GM06990 (cell line): ENCODE measurements around the gene WDR35.
A peak's percentile ranks its signal among the peaks of the same experiment; 100 is the strongest.
"Not testable (repeated sequence)": the region's sequence is repeated elsewhere in the genome, so short reads cannot be mapped to it uniquely, and the experiment has no call there.

Source experiments
- DNase-seq: peaks from one replicate; pipeline ENCODE4 v3.0.0-alpha.2; 2011; ENCODE audit not compliant: insufficient read length; ENCODE audit errors: extremely low read depth
- H3K27me3 ChIP-seq: replicated peaks from 2 replicates; pipeline ENCODE4 v1.6.0; 2011; ENCODE audit warnings: low read length; ENCODE audit not compliant: control insufficient read depth, insufficient read depth
- H3K36me3 ChIP-seq: 2 replicates; pipeline ENCODE4 v1.5.1; 2011; ENCODE audit warnings: low read length; ENCODE audit not compliant: control insufficient read depth, insufficient read depth
- H3K4me3 ChIP-seq: replicated peaks from 2 replicates; pipeline ENCODE4 v1.5.1; 2011; ENCODE audit warnings: low read depth, mild to moderate bottlenecking, control low read depth, low read length
- TF ChIP-seq, protein P1 (sequence below): IDR thresholded peaks from 2 replicates; pipeline ENCODE4 v1.5.1; 2011; ENCODE audit warnings: low read length, control low read depth, mild to moderate bottlenecking, inconsistent platforms; ENCODE audit not compliant: insufficient read depth, poor library complexity, severe bottlenecking

WDR35 gene

GRCh38 chr2:19894134-19894792 lies 95.6 kb downstream of the WDR35 start:
- TF ChIP-seq, protein P1, sequence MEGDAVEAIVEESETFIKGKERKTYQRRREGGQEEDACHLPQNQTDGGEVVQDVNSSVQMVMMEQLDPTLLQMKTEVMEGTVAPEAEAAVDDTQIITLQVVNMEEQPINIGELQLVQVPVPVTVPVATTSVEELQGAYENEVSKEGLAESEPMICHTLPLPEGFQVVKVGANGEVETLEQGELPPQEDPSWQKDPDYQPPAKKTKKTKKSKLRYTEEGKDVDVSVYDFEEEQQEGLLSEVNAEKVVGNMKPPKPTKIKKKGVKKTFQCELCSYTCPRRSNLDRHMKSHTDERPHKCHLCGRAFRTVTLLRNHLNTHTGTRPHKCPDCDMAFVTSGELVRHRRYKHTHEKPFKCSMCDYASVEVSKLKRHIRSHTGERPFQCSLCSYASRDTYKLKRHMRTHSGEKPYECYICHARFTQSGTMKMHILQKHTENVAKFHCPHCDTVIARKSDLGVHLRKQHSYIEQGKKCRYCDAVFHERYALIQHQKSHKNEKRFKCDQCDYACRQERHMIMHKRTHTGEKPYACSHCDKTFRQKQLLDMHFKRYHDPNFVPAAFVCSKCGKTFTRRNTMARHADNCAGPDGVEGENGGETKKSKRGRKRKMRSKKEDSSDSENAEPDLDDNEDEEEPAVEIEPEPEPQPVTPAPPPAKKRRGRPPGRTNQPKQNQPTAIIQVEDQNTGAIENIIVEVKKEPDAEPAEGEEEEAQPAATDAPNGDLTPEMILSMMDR = no peak
- peak overlapping the region; percentile 4 for H3K4me3 ChIP-seq
- H3K36me3 ChIP-seq = no peaks in the 10 kb centered on the region; the same call in 1 of the 2 replicates
- DNase-seq = no peak
- no peaks in the 10 kb centered on the region for H3K27me3 ChIP-seq

- DNase-seq = peak; percentile 36
- H3K4me3 ChIP-seq = no peak overlapping the region
- no peaks in the 10 kb centered on the region for H3K27me3 ChIP-seq
- H3K36me3 ChIP-seq = no peaks in the 10 kb centered on the region; the same call in 1 of the 2 replicates
- TF ChIP-seq, protein P1 = no peak
Observed at GRCh38 chr2:19893520-19894133, 96.3 kb downstream of the WDR35 start.

DNA sequence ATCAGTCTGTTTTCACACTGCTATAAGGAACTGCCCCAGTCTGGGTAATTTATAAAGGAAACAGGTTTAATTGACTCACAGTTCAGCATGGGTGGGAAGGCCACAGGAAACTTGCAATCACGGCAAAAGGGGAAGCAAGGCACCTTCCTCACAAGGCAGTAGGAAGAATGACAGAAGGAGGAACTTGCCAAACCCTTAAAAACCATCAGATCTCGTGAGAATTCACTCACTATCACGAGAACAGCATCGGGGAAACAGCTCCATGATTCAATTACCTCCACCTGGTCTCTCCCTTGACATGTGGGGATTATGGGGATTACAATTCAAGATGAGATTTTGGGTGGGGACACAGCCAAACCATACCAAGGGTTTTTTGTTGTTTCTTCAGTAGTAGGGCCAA lies 97.9 kb downstream of the WDR35 start:
- not testable (repeated sequence) for H3K27me3 ChIP-seq, DNase-seq, H3K4me3 ChIP-seq, H3K36me3 ChIP-seq

DNA sequence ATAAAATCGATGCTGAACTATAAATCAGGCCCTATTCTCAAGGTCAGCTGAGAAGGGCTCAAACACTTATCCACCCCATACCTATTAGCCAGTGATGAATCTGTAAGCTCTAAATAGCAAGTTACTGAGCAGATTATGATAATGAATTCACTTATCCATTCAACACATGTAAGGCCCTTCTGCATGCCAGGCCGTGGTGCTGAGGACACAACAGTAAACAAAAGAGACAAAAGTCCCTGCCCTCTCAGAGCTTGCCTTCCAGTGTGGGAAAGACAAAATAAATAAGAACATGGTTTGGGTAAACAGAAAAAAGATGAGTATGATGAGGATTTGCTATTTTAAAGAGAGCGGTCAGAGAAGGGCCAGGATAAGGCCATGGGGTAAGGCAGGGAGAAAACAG lies 99.8 kb downstream of the WDR35 start:
- H3K36me3 ChIP-seq = no peaks in the 10 kb centered on the region; the same call in 1 of the 2 replicates
- no peak overlapping the region for H3K4me3 ChIP-seq
- no peaks in the 10 kb centered on the region for H3K27me3 ChIP-seq
- TF ChIP-seq, protein P1 = no peak
- DNase-seq = no peak

DNA sequence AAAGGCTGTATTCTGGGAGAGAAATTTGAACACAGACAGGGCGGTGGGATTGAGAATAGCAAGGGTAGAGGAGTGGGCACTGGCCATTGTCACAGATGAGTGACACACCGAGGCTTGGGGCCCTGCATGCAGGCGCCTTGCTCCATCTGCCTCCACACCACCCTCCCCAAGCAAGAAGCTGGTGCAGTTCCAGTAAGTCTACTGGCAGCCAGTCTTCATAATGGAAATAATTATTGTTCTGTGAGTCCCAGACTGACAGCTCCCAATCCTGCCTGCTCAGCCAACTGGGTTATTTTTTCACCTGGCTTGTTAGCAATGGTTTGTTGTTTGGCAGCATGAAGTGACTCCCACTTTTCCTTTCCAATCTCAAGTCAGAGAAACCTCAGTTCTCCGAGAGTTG lies 101.1 kb downstream of the WDR35 start:
- TF ChIP-seq, protein P1 = no peak

GRCh38 chr2:19887510-19887909 lies 102.4 kb downstream of the WDR35 start:
- DNase-seq = no peak
- Histone ChIP-seq H3K36me3 (no peaks in the 10 kb centered on the region; the same call in 1 of the 2 replicates), H3K4me3 (no peak overlapping the region), H3K27me3 (no peaks in the 10 kb centered on the region)
- TF ChIP-seq, protein P1 = no peak

More for the DNA sequence above, 101.1 kb downstream of the WDR35 start:
- Histone ChIP-seq H3K36me3 (no peaks in the 10 kb centered on the region; the same call in 1 of the 2 replicates), H3K4me3 (no peak overlapping the region), H3K27me3 (no peaks in the 10 kb centered on the region)
- no peak for DNase-seq
